GM19328 (cell line): ENCODE data around the gene EPN2.
"Not testable (repeated sequence)": the region's sequence is repeated elsewhere in the genome, so short reads cannot be mapped to it uniquely, and the experiment has no call there.

Source experiments
- ATAC-seq: cut with Tn5 transposase; IDR thresholded peaks from one replicate; pipeline ENCODE4 v1.9.1; 2021; ENCODE audit warnings: mild to moderate bottlenecking, moderate library complexity; ENCODE audit not compliant: unreplicated experiment

Gene EPN2

DNA sequence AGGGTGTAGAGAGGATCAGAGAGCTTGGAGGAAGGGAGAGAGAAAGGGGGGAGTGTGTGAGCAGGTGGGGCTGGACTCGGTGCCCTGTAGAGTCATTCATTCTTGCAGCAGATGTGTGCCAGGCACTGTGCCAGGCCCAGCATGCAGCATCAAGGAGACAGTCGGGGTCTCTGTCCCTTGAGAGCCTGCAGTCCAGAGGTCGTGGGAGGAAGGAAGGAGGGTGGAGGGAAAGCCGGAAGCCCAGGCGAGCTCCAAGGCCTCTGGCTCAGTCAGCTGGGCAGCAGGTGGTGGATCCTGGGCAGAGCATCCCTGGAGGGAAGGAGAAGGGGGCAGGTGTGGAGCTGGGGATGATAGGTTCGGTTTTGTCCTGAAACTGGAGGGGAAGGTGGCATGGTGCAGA, 27.5 kb downstream of the EPN2 start:
- ATAC-seq = no peak

DNA sequence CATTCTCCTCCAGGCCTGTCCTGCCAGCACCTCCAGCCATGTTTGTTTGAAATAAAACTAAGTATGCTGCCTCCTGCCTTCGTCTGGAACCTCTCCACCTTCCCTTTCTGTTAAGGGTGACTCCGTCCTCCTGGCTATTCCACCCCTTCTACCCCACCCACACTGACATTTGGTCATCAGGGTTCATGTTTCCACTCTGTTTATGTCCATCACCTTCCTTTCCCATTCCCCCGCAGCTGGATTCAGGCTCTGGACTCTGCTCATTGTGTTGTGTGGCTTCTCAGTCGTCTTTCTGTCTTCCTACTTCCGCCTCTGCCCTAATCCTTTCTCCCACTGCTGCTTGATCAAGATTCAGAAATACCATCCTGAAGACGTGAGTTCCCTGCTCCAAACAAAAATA, 28.6 kb downstream of the EPN2 start:
- no peak for ATAC-seq

DNA sequence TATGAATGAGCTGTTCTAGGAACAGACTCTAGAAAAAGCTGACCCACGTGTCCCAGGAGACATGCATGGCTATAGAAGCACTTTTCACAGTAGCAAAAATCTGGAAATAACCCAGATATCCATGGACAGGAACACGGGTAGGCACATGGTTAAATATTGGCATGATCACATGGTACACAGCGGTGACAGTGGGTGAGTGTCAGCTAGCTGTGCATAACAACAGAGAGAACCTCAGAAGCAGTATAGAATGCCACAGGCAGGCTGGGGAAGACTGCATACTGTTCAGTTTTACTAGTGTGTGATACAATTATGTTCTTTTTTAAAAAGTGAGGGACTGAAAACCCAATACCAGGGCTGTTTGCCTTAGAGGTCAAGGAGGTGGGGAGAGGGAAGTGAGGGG, 31.4 kb downstream of the EPN2 start:
- ATAC-seq = no peak

DNA sequence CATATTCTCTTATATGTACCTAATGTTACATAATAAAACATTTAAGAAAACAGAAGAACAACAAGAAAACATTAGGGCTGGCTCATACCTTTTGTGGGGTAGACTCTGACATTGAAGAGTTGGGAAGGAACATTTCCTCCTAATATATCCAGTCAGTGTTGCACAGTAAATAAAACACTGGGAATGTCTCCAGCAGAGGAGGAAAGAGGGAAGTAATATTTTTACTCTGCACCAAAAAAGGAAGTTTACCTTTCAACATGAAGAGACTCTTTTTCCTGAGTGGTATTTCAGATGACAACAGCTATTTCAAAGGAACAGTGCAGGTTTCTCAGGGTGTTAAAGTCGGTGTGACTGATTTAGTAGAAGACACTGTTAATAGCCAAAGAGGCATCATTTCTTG, 31.9 kb downstream of the EPN2 start:
- ATAC-seq = no peak

DNA sequence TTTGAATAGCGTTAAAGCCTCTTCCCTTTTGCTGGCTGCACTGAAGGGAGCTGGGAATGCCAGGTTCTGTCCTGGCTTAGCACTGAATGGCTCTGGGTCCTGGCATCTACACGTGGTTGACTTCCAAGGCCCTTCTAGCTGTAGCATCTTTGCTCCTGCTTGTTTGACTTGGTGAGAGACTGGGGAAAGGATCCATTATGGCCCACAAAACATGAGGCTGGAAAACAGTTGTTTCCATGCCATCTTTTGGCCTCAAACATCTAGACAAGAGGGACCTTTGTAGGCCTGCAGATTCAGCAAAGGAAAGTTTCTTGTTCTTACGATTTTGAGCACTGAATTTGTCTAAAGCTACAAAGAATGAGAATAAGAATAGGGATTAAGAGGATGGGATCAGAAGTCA, 32.5 kb downstream of the EPN2 start:
- ATAC-seq = no peak

DNA sequence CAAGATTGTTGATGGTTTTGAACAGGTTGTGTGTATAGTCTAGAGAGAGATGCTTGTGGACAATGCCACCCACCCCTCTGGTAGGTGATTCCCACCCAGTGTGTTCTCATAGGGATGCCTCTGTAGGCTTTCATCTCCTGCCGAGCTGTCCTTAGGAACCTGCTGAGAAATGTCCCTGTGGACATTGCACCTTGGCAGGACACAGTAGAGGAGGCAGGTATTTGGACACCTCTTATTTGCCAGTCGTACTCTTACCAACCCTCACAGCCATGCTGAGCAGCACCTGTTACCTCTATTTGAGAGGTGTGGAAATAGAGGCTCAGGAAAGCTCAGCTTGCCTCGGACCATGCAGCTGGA, 33.2 kb downstream of the EPN2 start:
- ATAC-seq = no peak

DNA sequence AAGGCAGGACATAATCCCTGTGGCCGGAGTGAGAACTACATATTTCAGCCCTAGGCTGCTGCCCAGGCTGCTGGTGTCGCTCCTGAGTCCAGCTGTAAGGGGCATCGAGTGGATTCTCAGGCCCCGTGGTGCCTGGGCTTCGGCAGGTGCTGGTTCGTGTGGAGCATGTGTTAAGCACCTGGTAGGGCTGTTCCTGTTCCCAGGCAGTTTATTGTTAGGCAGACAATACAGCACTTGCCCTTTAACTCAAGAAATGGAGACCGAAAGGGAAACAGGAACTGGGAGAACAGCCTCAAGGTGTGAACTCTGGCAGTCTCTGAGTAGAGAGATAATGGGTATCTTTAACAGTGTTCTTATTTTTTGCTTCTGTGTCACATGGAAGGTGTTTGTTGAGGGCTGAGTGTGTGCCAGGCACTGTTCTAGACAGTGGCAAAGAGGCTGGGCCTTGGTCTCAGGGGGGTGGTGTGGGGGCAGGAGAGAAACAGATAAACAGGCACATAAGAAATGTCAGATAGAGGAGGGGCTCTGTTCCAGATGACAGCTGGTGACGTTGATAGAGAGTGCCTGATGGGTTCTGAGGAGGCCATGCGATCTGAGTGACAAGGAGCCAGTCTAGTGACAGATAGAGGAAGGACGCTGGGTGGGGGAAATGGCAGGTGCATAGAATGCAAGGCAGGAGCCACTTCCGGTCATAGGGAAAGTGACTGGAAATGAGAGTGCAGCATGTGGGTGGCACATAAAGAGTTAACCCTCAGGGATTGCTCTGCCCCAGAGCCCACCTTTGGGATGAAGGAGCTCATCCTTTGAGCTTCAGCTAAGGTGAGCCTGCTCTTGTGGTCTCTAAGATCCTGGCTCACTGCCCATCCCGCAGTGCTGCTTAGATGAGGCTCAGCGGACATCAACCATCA, 33.8 kb downstream of the EPN2 start:
- ATAC-seq = peak; percentile 59

DNA sequence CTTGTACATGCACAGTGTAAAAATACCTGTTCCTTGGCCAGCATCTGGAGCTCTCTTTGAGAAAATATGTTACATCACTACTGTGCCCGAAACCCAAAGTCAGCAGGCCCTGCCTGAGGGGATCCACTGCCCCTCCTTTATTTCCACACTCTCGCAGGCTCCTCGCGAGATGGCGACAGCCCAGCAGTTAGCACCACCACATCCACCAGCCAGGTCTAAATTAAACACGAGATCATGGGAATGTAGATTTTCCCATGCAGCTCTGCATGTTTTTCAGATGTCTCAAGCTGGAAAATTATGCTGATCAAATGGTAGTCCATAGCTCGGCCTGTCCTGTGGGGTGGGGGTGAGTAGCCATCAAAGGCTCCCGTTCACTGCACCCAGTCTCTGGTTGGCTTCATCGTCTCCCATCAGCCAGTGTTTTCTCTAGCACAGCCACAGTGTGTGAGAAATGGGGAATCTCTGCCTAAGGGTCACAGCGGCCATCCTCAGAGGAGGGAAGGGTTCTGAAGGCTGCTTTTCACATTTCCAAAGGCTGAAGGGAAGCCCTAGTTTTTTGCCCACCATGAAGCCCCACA, 34.7 kb downstream of the EPN2 start:
- no peak for ATAC-seq

DNA sequence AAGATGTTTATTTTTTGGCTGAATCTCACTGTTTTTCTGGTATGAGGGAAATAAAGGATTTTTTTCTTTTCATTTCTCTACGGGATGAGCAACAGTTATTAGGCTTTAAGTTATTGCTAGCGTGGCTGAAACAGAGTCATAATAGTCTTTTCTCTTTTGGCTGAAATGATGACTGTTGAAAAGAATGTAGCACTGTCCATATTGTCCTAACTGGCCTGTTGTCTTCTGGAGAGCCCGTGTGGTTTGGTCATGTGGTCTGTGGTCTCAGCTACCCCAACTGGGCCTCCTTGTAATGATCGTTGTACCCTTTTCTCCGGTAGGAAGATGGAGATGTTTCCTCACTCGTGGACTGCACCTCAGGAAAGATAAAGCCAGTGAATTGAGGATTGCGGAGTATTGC, 36.6 kb downstream of the EPN2 start:
- no peak for ATAC-seq

DNA sequence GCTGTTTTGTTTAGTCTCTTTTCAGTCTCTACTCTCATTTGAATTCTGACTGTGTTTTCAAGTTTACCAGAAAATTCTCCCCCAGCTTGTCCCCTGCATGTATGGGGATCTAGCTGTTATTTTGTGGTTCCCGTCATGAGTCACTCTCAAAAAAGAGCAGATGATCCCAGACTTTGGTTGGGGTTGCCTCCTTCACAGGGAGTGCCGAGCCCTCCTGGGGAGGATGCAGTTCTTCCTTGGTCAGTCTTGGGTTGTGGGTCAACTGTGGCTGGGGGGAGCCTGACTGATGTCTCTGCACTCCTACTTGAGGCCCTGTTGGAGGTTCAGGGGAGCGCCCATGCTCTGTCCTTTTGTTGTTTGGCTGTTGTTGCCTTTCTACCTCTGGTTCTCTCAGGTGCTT, 37.7 kb downstream of the EPN2 start:
- no peak for ATAC-seq

DNA sequence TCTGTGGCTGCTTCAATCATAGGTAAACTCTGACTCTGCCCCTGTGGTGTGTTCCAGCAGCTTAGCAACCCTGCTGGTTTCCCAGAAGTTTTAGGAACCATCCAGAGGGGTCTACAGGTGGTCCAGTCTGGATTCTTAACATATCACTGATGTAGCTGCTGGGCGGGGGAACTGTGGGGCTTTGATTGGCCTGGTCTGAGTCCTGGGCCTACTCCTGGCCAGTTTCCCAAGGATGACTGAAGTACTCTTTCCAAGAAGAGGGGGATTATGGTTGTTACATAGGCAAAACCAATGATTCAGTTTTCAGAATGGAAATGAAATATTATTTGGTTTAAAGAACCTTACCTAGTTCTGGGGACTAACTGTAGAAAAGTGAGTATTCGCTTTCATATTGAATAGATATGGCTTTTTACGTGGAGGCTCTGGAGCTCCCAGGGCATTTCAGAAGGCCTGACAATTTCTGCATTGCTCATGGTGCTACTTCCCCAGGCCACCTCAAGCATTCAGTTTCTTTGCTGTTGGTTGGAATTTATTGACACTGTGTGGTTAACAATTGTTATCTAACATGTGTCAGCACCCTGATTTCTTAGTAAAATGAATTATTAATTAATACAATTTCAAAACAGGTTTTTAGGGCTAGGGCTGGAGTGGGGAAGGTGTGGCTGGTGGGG, 38.4 kb downstream of the EPN2 start:
- no peak for ATAC-seq

DNA sequence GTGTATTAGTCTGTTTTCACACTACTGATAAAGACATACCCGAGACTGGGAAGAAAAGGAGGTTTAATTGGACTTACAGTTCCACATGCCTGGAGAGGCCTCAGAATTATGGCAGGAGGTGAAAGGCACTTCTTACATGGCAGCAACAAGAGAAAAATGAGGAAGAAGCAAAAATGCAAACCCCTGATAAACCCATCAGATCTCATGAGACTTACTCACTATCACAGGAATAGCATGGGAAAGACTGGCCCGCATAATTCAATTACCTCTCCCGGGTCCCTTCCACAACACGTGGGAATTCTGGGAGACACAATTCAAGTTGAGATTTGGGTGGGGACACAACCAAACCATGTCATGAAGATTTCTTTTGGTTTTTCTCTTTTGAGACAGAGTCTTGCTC, 41.1 kb downstream of the EPN2 start:
- not testable (repeated sequence) for ATAC-seq

DNA sequence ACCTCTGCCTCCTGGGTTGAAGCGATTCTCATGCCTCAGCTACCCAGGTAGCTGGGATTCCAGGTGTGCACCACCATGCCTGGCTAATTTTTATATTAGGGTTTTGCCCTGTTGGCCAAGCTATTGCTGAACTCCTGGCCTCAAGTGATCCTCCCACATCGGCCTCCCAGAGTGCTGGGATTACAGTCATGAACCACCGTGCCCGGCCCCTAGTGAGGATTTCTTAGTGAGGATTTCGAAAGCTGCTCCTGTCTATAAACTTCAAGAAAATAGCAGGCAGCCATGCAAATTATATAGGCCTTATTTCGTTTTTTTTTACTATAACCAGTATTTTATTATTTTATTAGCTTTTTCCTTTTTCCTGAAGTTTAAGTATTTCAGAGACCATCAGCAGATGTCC, 41.6 kb downstream of the EPN2 start:
- no peak for ATAC-seq

DNA sequence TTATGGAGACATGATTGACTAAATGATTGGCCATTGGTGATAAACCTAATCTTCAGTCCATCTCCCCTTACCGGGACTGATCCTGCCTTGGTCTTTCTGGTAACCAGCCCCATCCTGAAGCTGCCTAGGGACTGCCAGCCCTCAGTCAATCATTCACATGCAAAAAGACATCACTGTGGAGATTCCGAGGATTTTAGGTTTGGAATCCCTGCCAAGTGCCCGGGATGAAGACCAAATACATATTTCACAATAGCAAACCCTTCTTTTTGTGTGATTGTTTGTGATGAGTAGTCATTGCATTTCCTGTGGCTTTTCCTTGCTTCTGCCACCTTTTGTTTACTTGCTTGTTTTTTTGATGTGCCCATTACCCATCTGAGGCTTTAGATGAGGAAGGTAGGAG, 44.0 kb downstream of the EPN2 start:
- no peak for ATAC-seq

DNA sequence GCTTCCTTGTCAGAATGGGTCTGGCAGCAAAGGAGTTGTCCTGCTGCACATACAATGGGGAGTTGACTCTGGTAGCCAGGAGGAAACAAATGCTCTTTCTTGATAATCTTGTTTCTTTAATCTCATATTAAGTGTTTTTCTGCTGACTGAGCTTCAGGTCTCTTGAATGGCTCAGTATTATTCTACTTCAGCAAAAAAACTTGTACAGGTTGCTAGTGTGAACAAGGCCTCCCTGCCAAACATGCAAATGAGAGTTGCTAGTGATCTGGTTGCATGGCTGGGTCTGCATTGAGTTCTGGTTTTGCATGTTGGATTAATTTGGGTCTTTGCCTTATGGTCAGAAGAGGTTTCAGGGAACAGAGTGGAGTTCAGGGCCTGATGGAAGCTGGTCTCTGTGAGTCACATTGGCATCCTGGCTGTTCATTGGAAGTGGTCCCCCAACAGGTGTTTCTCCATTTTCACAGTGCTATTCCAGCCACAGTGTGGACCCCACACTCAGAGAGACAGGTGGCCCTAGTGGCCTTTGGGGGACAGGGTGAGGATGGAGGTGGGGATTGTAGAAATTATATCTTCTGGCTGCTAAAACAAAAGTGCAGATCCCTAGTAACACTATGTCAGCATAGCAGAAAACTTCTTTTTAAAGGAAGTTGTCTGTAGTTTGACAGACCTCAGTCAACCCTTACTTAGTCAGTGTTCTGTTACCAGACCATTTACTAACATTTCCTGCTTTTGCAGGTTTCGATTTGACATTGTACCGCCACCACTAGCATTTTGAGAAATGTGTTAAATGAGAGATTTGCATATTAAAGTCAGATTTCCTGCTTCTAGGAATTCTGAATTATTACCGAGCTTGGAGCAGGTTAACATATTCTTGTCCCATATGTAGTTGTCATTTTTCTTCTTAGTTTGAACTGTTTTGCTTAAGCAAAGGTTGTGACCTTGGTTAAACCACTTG, 47.1 kb downstream of the EPN2 start:
- ATAC-seq = no peak

DNA sequence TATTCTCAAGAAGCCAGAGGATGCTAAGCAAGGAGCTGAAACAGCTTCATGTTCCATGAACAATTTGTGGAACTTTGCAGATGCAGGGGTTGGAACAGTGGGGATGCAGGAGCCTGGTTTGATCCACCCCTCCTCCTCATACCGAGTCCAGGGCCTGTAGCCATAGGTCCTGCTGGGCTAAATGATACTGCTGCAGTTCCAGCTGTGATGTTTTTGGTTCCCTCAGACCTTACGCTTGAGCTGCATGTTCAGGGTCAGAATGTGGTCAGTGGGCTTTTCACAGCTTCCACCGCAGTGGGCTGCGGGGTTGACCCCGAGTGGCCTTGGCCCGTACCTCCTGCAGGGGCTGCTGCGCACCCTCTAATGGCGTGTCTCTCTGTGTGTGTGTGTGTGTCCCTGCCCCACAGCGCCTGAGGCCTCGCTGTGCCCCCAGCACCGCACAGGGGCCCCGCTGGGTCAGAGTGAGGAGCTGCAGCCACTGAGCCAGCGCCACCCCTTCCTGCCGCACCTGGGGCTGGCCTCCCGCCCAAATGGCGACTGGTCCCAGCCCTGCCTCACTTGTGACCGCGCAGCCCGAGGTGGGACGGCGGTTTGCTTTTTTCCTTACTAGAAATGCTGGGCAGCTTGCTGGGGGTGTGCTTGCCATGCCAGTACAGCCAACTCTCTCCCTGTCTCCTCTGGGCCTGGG, 48.2 kb downstream of the EPN2 start:
- ATAC-seq = no peak

DNA sequence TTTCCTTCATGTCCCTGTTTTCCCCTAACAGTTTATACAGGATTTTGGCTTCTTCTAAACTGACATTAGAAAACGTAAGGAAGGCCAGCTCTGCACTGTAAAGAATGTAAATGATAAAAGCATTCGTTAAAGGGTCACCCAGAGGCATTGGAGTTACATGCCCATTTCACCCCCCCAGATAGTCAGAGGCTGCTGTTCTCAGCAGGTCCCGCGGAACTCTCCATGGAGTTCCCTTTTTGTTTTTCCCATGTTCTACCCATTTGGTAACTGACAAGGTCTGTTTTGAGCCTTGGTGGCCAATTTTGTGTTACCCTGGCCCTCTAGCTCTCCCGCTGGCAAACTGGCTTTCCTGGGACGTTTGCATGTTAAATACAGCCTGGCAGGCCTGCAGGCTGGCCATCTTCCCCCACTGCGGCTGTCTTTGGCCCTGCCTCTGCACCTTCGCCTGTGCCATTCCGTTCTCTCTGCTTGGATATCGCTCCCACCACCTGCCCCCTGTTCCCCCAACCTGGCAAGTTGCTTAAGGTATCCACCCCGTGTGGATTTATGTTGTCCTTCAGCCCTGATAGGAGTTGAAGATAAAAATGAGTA, 49.7 kb downstream of the EPN2 start:
- ATAC-seq = no peak

DNA sequence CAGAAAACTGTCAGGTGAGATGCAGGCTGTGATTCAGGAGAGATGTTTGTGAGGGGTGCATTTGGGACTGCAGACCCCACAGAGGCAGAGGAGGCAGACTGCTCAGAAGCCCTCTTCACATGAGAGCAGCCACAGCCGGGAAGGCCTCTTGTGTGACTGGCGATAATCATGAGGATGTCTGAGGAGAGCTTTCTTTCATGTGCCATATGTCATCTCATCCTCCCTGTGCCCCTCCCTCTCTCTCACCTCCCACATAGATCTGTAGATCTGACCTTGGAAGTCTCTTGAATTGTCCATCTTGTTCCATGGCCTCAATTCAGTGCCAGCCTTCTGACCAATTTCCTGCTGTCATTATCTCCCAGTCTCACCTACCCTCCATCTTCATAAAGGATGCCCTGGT, 50.5 kb downstream of the EPN2 start:
- no peak for ATAC-seq

DNA sequence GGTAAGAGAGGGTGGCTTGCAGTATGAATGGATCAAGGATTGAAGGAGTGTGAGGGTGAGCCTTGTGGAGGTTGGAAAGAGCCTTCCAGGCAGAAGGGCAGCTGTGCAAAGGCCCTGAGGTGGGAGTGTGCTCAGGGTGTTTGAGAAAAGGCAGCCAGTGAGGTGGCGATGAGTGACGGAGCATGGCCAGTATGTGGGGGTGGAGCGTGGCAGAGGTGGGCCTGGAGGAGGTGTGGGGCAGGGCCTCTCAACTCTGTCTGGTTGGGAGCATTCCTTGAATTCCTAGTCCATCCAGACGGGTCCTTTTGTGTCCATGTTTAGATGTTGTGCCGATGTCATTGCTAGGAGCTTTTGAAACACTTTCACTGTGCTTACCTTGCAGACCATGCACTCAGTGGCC, 51.3 kb downstream of the EPN2 start:
- no peak for ATAC-seq

DNA sequence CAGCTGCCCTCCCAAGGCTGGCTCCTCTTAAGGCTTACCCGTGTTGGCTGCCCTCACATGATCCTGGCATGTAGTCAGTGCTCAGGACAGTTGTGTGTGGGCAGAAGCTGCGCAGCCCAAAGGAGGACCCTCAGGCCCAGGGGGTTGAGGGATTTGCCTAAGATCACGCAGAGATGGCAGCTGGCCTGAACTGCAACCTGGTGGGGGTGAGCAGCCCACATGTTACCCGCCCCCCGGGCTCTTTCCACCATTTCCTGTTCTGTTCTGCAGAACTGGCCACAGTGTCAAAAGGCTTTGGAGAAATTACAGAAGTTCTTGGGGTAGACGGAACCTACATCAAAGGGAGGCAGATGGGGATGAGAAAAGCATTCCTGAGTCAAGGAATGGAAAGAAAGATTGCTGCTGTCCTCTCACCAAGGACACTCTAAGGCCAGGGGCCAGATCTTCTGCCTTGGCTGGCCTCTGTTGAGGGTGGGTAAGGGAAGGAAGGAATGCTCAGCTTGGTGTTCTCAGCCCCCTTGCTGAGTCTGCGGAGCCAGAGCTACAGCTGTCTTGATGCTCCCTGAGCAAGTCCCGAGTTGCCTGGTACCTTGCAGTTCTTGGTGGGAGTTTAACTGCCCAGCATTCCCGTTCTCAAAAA, 53.0 kb downstream of the EPN2 start:
- ATAC-seq = no peak
